HEK293 (cell line): ENCODE measurements around the gene BACE1.
A peak's percentile ranks its signal among the peaks of the same experiment; 100 is the strongest.

Experiments used
- CTCF ChIA-PET: fragments of 350-600 bp; formaldehyde crosslinking; extraction: SDS; loops from one replicate; lab custom pipeline; 2021; ENCODE audit warnings: antibody characterized with exemption; lab: Yijun Ruan, JAX
- POLR2A ChIA-PET: fragments of 300-600 bp; formaldehyde crosslinking; extraction: SDS; loops from one replicate; lab custom pipeline; 2020; ENCODE audit warnings: antibody characterized with exemption, inconsistent platforms; lab: Yijun Ruan, JAX
- H3K27ac ChIP-seq: fragments of 200-500 bp; sonication (Bioruptor generic); 2 replicates; pipeline ENCODE4 v1.5.1; 2014; ENCODE audit warnings: low read depth, low read length, control low read depth, inconsistent platforms; ENCODE audit errors: extremely low read depth
- H3K36me3 ChIP-seq, 2 experiments: fragments of 200-500 bp in 1 of 2; sonication (Bioruptor generic) in 1 of 2; 1 replicate in 1 of 2; 2 replicates in 1 of 2; pipeline ENCODE4 v1.5.1; 2014 to 2017; ENCODE audit warnings: inconsistent platforms in 2 of 2, low read length in 2 of 2; ENCODE audit not compliant: control insufficient read depth in 2 of 2, insufficient read depth in 1 of 2
- H3K4me1 ChIP-seq: fragments of 200-500 bp; sonication (Bioruptor generic); 2 replicates; pipeline ENCODE4 v1.5.1; 2014; ENCODE audit warnings: mild to moderate bottlenecking, low read length, inconsistent platforms; ENCODE audit not compliant: control insufficient read depth, insufficient read depth
- H3K4me3 ChIP-seq: 2 replicates; pipeline ENCODE4 v1.5.1; 2011; ENCODE audit warnings: low read depth, mild to moderate bottlenecking, control low read depth, low read length, moderate library complexity
- H3K9me3 ChIP-seq: fragments of 200-500 bp; sonication (Bioruptor generic); 2 replicates; pipeline ENCODE4 v1.5.1; 2014; ENCODE audit warnings: low read depth, low read length, inconsistent platforms; ENCODE audit not compliant: control insufficient read depth, insufficient read depth
- GLIS1 ChIP-seq: fragments of 450-650 bp; formaldehyde crosslinking; IDR thresholded peaks from 2 replicates; pipeline ENCODE4 v1.5.1; 2016; ENCODE audit warnings: missing biosample characterization, missing genetic modification characterization
- GLIS2 ChIP-seq: fragments of 450-650 bp; formaldehyde crosslinking; IDR thresholded peaks from 2 replicates; pipeline ENCODE4 v1.5.1; 2016; ENCODE audit warnings: missing biosample characterization, missing genetic modification characterization
- SP7 ChIP-seq: fragments of 450-650 bp; formaldehyde crosslinking; IDR thresholded peaks from 2 replicates; pipeline ENCODE4 v1.5.1; 2016; ENCODE audit warnings: missing biosample characterization, missing genetic modification characterization
- ZBTB17 ChIP-seq: fragments of 450-650 bp; formaldehyde crosslinking; IDR thresholded peaks from 2 replicates; pipeline ENCODE4 v1.5.1; 2016; ENCODE audit warnings: missing biosample characterization, missing genetic modification characterization
- ZFHX2 ChIP-seq: fragments of 450-650 bp; formaldehyde crosslinking; conservative IDR thresholded peaks from 2 replicates; pipeline ENCODE4 v1.5.1; 2016; ENCODE audit warnings: missing biosample characterization, missing genetic modification characterization
- ZFP69B ChIP-seq: fragments of 450-650 bp; formaldehyde crosslinking; IDR thresholded peaks from 2 replicates; pipeline ENCODE4 v1.5.1; 2016; ENCODE audit warnings: missing biosample characterization, missing genetic modification characterization
- ZIC2 ChIP-seq: fragments of 450-650 bp; formaldehyde crosslinking; IDR thresholded peaks from 2 replicates; pipeline ENCODE4 v1.5.1; 2016; ENCODE audit warnings: missing biosample characterization, missing genetic modification characterization
- ZNF155 ChIP-seq: fragments of 450-650 bp; formaldehyde crosslinking; IDR thresholded peaks from 2 replicates; pipeline ENCODE4 v1.5.1; 2016; ENCODE audit warnings: missing biosample characterization, missing genetic modification characterization
- ZNF23 ChIP-seq: fragments of 450-650 bp; formaldehyde crosslinking; IDR thresholded peaks from 2 replicates; pipeline ENCODE4 v1.5.1; 2016; ENCODE audit warnings: missing biosample characterization, missing genetic modification characterization, borderline replicate concordance
- ZNF335 ChIP-seq: fragments of 450-650 bp; formaldehyde crosslinking; conservative IDR thresholded peaks from 2 replicates; pipeline ENCODE4 v1.5.1; 2016; ENCODE audit warnings: missing biosample characterization, missing genetic modification characterization
- ZNF354C ChIP-seq: fragments of 450-650 bp; formaldehyde crosslinking; IDR thresholded peaks from 2 replicates; pipeline ENCODE4 v1.5.1; 2016; ENCODE audit warnings: missing biosample characterization, missing genetic modification characterization, low read depth, borderline replicate concordance
- ZNF423 ChIP-seq: fragments of 450-650 bp; formaldehyde crosslinking; IDR thresholded peaks from 2 replicates; pipeline ENCODE4 v1.5.1; 2016; ENCODE audit warnings: missing biosample characterization, missing genetic modification characterization
- ZNF548 ChIP-seq: fragments of 450-650 bp; formaldehyde crosslinking; IDR thresholded peaks from 2 replicates; pipeline ENCODE4 v1.5.1; 2016; ENCODE audit warnings: missing biosample characterization, missing genetic modification characterization
- ZNF555 ChIP-seq: fragments of 450-650 bp; formaldehyde crosslinking; conservative IDR thresholded peaks from 2 replicates; pipeline ENCODE4 v1.5.1; 2017; ENCODE audit warnings: missing biosample characterization, mild to moderate bottlenecking, missing genetic modification characterization, inconsistent platforms
- TF ChIP-seq, protein P1 (sequence below): fragments of 450-650 bp; formaldehyde crosslinking; IDR thresholded peaks from 2 replicates; pipeline ENCODE4 v1.5.1; 2017; ENCODE audit warnings: missing biosample characterization, mild to moderate bottlenecking, missing genetic modification characterization, moderate library complexity
- TF ChIP-seq, protein P2 (sequence below): fragments of 450-650 bp; formaldehyde crosslinking; IDR thresholded peaks from 2 replicates; pipeline ENCODE4 v1.5.1; 2016; ENCODE audit warnings: missing biosample characterization, missing genetic modification characterization
- TF ChIP-seq, protein P3 (sequence below): fragments of 450-650 bp; formaldehyde crosslinking; optimal IDR thresholded peaks from 2 replicates; pipeline ENCODE3; 2016; ENCODE audit warnings: missing biosample characterization, mild to moderate bottlenecking, missing genetic modification characterization
- TF ChIP-seq, protein P4 (sequence below): fragments of 450-650 bp; formaldehyde crosslinking; IDR thresholded peaks from 2 replicates; pipeline ENCODE4 v1.5.1; 2016; ENCODE audit warnings: missing biosample characterization, missing genetic modification characterization
- TF ChIP-seq, protein P5 (sequence below): fragments of 450-650 bp; formaldehyde crosslinking; IDR thresholded peaks from 2 replicates; pipeline ENCODE4 v1.5.1; 2016; ENCODE audit warnings: missing biosample characterization, missing genetic modification characterization

Gene BACE1

DNA sequence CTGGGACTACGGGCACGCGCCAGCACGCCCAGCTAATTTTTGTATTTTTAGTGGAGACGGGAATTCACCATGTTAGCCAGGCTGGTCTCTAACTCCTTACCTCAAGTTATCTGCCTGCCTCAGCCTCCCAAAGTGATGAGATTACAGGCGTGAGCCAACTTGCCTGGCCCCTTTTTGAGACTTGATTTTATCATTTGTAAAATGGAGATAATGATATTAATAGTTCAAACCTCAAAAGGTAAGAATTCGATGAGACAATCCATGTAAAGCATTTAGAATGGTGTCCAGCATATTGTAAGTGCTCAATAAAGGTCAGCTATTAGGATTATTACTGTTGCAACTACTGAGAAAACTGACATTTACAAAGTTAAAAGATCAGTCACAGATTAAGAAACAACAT lies 2.7 kb upstream of the BACE1 start:
- TF ChIP-seq, protein P1, sequence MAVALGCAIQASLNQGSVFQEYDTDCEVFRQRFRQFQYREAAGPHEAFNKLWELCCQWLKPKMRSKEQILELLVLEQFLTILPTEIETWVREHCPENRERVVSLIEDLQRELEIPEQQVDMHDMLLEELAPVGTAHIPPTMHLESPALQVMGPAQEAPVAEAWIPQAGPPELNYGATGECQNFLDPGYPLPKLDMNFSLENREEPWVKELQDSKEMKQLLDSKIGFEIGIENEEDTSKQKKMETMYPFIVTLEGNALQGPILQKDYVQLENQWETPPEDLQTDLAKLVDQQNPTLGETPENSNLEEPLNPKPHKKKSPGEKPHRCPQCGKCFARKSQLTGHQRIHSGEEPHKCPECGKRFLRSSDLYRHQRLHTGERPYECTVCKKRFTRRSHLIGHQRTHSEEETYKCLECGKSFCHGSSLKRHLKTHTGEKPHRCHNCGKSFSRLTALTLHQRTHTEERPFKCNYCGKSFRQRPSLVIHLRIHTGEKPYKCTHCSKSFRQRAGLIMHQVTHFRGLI: no peak
- TF ChIP-seq ZBTB17 (tag by site-specific recombination) (0 out of 2 replicates have a peak, but pooled peaks have one; percentile 3), ZNF354C (no peak)
- TF ChIP-seq, protein P2, sequence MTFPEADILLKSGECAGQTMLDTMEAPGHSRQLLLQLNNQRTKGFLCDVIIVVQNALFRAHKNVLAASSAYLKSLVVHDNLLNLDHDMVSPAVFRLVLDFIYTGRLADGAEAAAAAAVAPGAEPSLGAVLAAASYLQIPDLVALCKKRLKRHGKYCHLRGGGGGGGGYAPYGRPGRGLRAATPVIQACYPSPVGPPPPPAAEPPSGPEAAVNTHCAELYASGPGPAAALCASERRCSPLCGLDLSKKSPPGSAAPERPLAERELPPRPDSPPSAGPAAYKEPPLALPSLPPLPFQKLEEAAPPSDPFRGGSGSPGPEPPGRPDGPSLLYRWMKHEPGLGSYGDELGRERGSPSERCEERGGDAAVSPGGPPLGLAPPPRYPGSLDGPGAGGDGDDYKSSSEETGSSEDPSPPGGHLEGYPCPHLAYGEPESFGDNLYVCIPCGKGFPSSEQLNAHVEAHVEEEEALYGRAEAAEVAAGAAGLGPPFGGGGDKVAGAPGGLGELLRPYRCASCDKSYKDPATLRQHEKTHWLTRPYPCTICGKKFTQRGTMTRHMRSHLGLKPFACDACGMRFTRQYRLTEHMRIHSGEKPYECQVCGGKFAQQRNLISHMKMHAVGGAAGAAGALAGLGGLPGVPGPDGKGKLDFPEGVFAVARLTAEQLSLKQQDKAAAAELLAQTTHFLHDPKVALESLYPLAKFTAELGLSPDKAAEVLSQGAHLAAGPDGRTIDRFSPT (tag by site-specific recombination): no peak
- Histone ChIP-seq H3K36me3 (peaks cover 0 to 7% of the 10 kb centered on the region in 2 experiments; a peak in 1 of 3 replicates), H3K4me1 (peaks cover 8% of the 10 kb centered on the region; the same call in 1 of the 2 replicates), H3K27ac (no peak overlapping the region), H3K4me3 (no peak overlapping the region), H3K9me3 (no peaks in the 10 kb centered on the region)
- CTCF ChIA-PET: interaction anchor here (0.7 to 1.5 kb wide), 2 partner anchors 8 to 734 kb away, joined by 3 to 4 read pairs; no protein-coding TSS in a partner anchor
- POLR2A ChIA-PET: interaction anchor here (1.2 kb wide), 1 partner anchor 9 kb away, joined by 3 read pairs; the partner anchor contains the start of gene CEP164

DNA sequence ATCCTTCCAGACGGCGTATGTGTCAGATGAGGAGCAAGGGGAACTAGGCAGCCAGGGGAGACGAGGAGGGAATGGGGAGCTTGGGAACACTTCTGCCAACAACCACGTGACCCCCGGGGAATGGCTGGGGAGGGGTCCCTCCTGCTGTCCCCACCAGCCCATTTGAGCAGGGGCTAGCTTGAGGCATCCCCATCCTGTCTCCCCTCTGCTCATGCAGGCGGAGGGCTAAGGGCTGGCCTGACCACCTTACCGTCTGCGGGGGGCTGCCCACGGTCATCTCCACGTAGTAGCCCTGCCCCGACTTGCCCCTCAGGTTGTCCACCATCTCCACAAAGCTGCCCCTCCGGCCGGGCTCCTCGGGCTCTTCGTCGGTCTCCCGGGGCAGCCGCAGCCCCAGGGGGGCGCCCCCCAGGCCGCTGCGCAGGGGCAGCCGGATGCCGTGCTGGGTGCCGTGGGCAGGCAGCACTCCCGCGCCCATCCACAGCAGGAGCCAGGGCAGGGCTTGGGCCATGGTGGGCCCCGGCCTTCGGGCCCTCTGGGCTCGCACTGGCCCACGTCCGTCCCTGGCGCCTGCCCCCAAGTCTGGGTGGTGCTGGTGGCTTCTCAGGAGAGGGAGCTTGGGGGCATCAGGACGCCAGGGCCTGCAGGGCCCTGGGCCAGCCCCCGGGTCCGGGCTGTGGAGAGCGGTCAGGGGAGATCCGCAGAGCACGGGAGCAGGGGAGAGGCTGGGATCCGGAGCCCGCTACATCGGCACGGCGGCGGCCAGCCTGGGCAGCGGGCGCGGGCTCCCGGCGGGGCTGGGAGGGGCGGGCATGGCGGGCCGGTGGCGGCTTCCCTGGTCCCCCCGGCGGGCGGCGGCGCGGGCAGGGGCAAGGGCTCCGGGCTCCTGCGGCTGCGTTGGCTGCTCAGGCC lies 515 bp downstream of the BACE1 start:
- Histone ChIP-seq H3K36me3 (peaks cover 0 to 8% of the 10 kb centered on the region in 2 experiments; a peak in 1 of 3 replicates), H3K4me3 (peak overlapping the region; percentile 82), H3K27ac (peak overlapping the region; percentile 52; the same call in 1 of the 2 replicates), H3K9me3 (no peaks in the 10 kb centered on the region), H3K4me1 (peaks cover 8% of the 10 kb centered on the region; the same call in 1 of the 2 replicates)
- CTCF ChIA-PET: interaction anchor here (1.2 to 1.4 kb wide), 2 partner anchors 30 to 91 kb away, joined by 3 to 8 read pairs; no protein-coding TSS in a partner anchor
- TF ChIP-seq ZNF155 (no peak), ZNF23 (no peak), ZNF548 (tag by site-specific recombination) (no peak), ZFP69B (tag by site-specific recombination) (peak; percentile 83; the same call in 1 of the 2 replicates), SP7 (tag by site-specific recombination) (no peak), ZFHX2 (tag by site-specific recombination) (0 out of 2 replicates have a peak, but pooled peaks have one; percentile 7), GLIS2 (tag by site-specific recombination) (peak; percentile 93), ZNF423 (tag by site-specific recombination) (peak; percentile 76; the same call in 1 of the 2 replicates), ZNF335 (peak; percentile 91), GLIS1 (tag by site-specific recombination) (peak; percentile 97), ZNF555 (no peak), ZIC2 (peak; percentile 78)
- TF ChIP-seq, protein P3, sequence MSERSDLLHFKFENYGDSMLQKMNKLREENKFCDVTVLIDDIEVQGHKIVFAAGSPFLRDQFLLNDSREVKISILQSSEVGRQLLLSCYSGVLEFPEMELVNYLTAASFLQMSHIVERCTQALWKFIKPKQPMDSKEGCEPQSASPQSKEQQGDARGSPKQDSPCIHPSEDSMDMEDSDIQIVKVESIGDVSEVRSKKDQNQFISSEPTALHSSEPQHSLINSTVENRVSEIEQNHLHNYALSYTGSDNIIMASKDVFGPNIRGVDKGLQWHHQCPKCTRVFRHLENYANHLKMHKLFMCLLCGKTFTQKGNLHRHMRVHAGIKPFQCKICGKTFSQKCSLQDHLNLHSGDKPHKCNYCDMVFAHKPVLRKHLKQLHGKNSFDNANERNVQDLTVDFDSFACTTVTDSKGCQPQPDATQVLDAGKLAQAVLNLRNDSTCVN (tag by site-specific recombination): peak; percentile 47
- TF ChIP-seq, protein P4, sequence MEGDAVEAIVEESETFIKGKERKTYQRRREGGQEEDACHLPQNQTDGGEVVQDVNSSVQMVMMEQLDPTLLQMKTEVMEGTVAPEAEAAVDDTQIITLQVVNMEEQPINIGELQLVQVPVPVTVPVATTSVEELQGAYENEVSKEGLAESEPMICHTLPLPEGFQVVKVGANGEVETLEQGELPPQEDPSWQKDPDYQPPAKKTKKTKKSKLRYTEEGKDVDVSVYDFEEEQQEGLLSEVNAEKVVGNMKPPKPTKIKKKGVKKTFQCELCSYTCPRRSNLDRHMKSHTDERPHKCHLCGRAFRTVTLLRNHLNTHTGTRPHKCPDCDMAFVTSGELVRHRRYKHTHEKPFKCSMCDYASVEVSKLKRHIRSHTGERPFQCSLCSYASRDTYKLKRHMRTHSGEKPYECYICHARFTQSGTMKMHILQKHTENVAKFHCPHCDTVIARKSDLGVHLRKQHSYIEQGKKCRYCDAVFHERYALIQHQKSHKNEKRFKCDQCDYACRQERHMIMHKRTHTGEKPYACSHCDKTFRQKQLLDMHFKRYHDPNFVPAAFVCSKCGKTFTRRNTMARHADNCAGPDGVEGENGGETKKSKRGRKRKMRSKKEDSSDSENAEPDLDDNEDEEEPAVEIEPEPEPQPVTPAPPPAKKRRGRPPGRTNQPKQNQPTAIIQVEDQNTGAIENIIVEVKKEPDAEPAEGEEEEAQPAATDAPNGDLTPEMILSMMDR (tag by site-specific recombination): 0 out of 2 replicates have a peak, but pooled peaks have one; percentile 23
- TF ChIP-seq, protein P2 (tag by site-specific recombination): peak; percentile 72; the same call in 1 of the 2 replicates
- TF ChIP-seq, protein P5, sequence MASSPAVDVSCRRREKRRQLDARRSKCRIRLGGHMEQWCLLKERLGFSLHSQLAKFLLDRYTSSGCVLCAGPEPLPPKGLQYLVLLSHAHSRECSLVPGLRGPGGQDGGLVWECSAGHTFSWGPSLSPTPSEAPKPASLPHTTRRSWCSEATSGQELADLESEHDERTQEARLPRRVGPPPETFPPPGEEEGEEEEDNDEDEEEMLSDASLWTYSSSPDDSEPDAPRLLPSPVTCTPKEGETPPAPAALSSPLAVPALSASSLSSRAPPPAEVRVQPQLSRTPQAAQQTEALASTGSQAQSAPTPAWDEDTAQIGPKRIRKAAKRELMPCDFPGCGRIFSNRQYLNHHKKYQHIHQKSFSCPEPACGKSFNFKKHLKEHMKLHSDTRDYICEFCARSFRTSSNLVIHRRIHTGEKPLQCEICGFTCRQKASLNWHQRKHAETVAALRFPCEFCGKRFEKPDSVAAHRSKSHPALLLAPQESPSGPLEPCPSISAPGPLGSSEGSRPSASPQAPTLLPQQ (tag by site-specific recombination): peak; percentile 92
- POLR2A ChIA-PET: interaction anchor here (1.0 to 2.7 kb wide), 4 partner anchors 12 to 83 kb away, joined by 3 to 19 read pairs (median 5); partner anchors contain the start of genes CEP164, PCSK7 and RNF214
